ENCODE results near the gene KLHL11.

GRCh38 chr17:41816637-41817320, 48.4 kb downstream of the KLHL11 start:
- no peak for TF ChIP-seq CTCF (IDR thresholded peaks at IDR 0.05; ENCODE audit: low read depth, low read length, missing input control)
- no peak for TF ChIP-seq RAD21 (IDR thresholded peaks at IDR 0.05)
- no peak for TF ChIP-seq TAF1 (conservative IDR thresholded peaks at IDR 0.05)
- no peak for TF ChIP-seq REST (IDR thresholded peaks at IDR 0.05)
- no peak for TF ChIP-seq GABPA (IDR thresholded peaks at IDR 0.05 in 1 of 2, conservative IDR thresholded peaks at IDR 0.05 in 1 of 2)
- TF ChIP-seq MAX (IDR thresholded peaks at IDR 0.05), result no peak
- no peak for TF ChIP-seq SP1 (IDR thresholded peaks at IDR 0.05)
- no peak for TF ChIP-seq ZBTB33 (IDR thresholded peaks at IDR 0.05)
- no peak for TF ChIP-seq RXRA (IDR thresholded peaks at IDR 0.05)
- TF ChIP-seq NR2F2 (IDR thresholded peaks at IDR 0.05), result no peak

Measured in liver (tissue), 3 donors.